Hematopoietic multipotent progenitor cell treated with erythropoietin and hydrocortisone succinate and interleukin-3 and kit ligand, for 8 days (in vitro differentiated cells): ENCODE results near the gene PRR5.
A peak's percentile ranks its signal among the peaks of the same experiment; 100 is the strongest.

ENCODE experiments used
- DNase-seq: peaks from one replicate; pipeline ENCODE4 v3.0.0-alpha.2; 2015

PRR5 gene

GRCh38 chr22:44693756-44694155, 8.2 kb upstream of the PRR5 start:
- DNase-seq, result no peak

GRCh38 chr22:44697423-44698141, 4.4 kb upstream of the PRR5 start:
- peak; percentile 78 for DNase-seq

GRCh38 chr22:44698531-44699421, 3.2 kb upstream of the PRR5 start:
- DNase-seq, result no peak

- no peak for DNase-seq
These were observed 1.5 kb upstream of the PRR5 start for GRCh38 chr22:44700456-44700855.

DNA sequence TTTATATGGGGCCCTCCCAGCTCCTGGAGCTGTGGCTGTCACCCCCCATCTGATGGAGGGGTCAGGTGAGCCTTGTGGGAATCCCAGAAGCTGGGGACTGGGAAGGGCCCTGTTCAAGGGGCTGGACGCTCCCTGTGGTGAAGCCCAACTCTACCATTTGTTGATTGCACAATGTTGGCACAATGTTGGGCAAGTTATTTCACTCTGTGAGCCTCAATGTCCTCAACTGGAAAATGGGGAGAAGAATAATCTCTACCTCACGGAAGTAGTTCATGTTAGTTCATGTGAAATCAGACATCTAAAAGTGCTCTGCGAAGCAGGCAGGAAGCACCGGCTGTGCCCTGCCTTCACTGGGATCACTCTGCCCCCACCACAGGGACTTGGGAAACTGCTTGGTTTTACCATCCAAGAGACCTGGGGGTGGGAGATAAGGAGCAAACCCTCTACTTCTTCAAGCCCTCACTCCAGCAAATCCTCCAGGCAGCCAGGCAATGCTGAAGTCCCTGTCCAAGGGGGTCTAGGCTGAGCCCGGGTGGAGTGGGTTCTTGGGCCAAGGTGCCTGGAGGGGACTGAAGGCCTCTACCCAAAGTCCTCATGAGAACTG, 715 bp upstream of the PRR5 start:
- peak; percentile 61 for DNase-seq

DNA sequence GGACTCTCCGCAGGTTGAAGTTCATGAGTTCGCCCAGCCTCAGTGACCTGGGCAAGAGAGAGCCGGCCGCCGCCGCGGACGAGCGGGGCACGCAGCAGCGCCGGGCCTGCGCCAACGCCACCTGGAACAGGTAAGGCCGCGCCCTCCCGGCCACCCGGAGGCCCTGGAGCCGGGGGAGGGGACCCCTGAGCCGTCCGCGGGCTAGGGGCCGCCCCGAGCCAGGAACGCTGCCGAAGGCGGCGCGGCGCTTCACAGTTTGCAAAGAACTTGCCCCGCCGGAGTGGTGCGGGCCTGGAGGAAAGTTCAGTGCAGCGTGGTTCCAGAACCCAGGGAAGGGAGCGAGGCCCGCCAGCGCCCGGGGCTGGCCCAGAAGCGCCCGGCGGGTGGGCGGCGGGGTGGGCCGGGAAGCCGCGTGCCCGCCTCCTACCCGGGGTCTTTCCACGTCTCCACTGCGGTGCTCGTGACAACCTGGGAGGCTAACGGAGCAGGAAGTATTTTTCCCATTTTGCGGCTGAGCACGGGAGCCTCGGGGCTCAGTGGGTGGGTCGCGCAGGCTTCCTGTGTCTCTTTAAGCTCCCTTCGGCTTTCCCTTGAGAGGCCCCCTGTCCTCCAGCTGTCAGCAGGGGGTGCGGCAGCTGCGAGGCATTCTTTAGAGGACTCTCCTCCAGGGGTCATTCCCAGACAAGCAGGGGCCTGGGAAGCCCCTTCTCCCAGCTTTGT, 635 bp downstream of the PRR5 start:
- no peak for DNase-seq

DNA sequence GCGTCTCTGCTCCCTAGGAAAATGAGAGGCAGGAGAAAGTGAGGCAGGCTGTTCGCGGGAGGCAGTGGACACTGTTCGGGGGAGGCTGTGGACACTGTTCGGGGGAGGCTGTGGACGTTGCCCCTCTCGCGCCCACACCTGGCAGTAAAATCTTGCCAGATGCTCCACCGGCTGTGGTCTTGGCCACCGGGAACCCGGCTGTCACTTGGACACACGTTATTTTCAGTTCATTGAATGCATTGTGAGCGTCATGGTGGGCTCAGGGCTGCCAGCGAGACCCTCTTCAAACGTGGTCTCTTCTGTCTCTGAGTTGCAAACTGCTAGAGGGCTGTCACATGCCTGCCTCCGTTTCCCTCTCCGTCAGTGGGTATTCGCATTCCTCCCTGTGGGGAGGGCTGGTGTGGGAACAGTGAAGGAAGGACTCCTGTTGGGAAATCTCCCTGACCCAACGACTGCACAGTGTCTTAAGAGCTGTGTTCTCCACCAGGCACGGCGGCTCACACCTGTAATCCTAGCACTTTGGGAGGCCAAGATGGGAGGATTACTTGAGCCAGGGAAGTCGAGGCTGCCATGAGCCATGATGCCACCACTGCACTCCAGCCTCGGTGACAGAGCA, 1.4 kb downstream of the PRR5 start:
- DNase-seq, result no peak

- DNase-seq, result no peak
These were observed 2.4 kb downstream of the PRR5 start for GRCh38 chr22:44704159-44705021.

- no peak for DNase-seq
These were observed 3.0 kb downstream of the PRR5 start for GRCh38 chr22:44705022-44705297.

GRCh38 chr22:44706488-44706887, 4.5 kb downstream of the PRR5 start:
- DNase-seq, result no peak

GRCh38 chr22:44707178-44707577, 5.2 kb downstream of the PRR5 start:
- DNase-seq, result no peak

DNA sequence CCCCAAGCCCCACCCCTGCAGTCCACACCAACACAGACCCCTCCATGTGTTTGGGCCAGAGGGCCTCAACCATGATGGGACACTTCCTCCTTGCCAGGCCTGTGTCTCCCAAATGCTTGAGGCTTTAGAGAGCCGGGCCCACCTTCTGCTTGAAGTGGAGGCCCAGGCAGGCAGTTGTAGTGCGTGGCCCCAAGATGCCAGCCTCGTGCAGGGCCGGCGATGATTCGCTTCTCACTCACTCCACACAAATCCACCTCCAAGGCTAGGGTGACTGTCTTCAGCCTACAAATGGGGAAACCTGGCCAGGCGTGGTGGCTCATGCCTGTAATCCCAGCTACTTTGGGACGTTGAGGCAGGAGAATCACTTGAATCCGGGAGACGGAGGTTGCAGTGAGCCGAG, 5.7 kb downstream of the PRR5 start:
- no peak for DNase-seq

DNA sequence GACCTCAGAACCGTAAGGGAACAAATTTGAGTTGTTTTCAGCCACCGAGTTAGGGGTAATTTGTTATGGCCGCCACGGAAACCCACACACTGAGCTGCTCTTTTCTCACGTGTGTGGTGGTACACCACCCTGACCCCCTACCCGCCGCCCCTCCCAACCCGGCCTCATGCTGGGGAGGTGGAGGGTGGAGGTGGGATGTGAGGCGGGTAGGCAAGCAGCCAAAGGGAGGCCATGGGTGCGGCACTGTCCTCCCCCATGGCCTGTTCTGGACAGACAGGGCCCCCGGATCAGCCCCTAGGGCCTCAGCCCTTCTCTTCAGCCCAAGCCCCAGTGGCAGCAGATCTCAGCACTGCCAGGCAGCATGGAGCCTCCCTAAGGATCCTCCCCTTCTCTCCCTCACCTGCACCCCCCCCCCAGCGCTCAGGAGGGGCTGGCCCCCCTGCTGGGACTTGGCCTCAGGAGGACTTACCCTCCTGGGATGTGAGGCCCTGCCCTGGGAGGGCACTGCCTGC, 7.9 kb downstream of the PRR5 start:
- DNase-seq, result no peak

DNA sequence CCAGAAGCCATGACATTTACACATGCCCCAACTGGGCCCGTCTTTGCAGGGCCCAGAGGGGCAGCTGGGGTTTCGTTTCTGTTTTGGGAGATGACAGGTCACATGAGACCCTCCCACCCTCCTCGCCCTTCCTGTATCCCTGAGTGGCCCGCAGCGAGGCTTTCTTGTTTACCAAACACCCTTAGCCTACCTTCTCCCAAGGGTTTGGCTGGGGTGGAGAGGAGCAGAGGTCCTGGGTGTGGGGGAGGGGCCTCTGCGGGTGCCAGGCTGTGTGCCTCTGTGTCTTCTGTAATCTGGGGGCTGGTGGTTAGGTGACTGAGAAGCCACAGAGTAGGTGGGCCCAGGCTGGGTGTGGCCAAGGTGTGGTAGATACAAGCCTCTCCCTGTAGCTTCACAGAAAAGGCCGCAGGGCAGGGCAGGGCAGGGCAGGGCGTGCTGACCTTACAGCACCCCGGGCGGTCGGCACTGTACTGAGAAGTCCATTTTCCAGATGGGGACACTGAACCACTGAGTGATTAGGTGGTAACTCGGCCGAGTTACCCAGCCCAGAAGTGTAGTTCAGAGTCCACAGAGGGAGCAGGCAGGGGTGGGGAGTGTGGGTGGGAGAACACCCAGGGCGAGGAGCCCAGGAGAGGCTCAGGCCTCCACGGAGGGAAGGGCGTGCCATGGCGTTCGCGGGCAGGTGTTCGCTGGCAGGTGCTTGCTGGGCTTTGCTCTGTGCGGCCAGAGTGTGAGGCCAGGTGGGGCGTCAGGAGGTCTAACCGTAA, 8.7 kb downstream of the PRR5 start:
- peak; percentile 36 for DNase-seq

GRCh38 chr22:44711241-44711560, 9.2 kb downstream of the PRR5 start:
- DNase-seq, result no peak

DNA sequence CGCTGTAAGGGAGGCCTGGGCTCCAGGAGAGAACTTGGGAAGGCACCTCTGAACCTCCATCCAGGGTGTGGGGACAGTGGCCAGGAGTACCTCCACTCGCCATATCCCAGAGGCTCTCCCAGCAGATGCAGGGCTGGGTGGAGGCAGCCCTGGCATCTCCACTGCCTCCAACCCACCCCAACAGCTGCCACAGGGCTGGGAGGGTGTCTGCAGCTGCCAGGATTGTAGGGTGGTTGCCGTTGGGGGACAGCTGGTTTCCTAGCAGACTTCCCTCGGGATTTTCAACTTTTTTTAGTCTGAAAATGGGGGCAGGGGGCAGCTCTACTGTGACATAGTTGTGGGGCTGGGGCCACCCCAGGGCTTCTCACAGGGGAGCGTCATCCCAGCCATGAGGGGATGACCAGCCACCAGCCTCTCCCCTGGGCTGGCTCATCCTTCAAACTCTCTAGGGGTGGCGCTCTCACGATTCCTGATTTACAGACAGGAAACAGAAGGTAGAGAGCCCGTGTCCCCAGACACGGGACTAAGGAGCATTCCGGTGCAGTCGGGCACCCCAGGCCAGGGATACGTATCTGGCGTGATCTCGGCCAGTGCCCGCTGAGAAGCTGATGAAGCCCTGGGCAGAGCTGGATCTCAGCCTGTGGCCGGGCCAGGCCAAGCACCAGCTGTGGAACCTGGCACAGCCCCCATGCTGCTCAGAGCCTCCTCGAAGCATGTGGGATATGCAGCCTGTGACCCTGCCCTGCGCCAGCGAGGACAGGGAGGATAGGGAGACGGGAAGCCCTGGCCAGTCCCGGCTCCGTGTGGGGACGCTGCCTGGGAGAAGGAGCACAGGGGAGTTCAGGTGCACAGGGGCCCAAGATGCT, 9.9 kb downstream of the PRR5 start:
- no peak for DNase-seq

DNA sequence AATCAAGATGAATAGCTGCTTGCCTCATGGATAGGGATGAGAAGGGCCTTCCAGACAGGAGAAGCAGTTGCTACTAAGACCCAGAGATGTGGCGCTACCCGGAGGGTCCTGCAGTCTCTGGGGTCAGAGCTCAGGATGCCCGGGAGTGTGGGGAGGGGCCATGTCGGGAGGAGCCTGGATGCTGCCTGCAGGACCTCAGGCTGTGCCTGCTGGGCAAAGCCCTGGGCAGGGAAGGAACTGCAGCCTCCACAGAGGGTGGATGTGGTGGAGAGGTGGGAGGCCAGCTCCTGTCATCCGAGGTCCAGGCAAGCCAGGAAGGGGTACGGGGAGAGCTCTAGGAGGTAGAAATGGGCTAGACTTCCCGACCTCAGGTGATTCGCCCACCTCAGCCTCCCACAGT, 11.0 kb downstream of the PRR5 start:
- DNase-seq, result no peak

- no peak for DNase-seq
These were observed 12.8 kb downstream of the PRR5 start for GRCh38 chr22:44714703-44715350.

DNA sequence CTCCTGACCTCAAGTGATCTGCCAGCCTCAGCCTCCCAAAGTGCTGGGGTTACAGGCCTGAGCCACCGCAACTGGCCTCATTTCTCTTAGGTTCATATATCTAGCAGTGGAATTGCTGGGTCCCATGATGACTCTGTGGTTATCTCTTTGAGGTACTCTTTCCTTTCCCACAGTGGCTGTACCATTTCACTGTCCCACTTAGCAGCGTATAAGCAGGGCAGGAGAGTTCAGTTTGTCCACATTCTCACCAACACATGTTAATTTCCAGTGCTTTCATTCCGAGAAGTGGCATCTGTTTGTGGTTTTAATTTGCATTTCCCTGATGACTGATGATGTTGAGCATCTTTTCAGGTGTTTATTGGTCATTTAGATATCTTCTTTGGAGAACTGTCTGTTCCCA, 16.4 kb downstream of the PRR5 start:
- DNase-seq, result no peak
